Upper lobe of left lung (tissue), 6 donors: ENCODE measurements around the gene C9orf40. TPM values are rescaled to one million over a fixed set of nuclear protein-coding genes. Genes with fewer than 3 reads are reported as not detected.

Experiments used
- ATAC-seq, 2 donors: fragments of 200-7000 bp; cut with Tn5 transposase; one replicate each; pipeline ENCODE4 v1.9.1; 2022; ENCODE audit warnings: mild to moderate bottlenecking in 2 of 2, moderate library complexity in 2 of 2; ENCODE audit not compliant: low FRiP score in 2 of 2
- DNase-seq, 2 donors: peaks; one replicate each; pipeline ENCODE4 v3.0.0-alpha.2; 2019 to 2020
- H3K27ac ChIP-seq, 4 donors: fragments of 200-600 bp; sonication (generic); one replicate each; pipeline ENCODE4 v1.5.1; 2016 to 2019
- H3K27me3 ChIP-seq, 4 donors: fragments of 200-600 bp; sonication (generic); one replicate each; pipeline ENCODE4 v1.5.1; 2017 to 2019
- H3K36me3 ChIP-seq, 4 donors: fragments of 200-600 bp; sonication (generic); one replicate each; pipeline ENCODE4 v1.5.1; 2016 to 2019
- H3K4me1 ChIP-seq, 4 donors: fragments of 200-600 bp; sonication (generic); one replicate each; pipeline ENCODE4 v1.5.1; 2018 to 2019
- H3K4me3 ChIP-seq, 4 donors: fragments of 200-600 bp; sonication (generic); one replicate each; pipeline ENCODE4 v1.5.1; 2017 to 2019; ENCODE audit warnings: mild to moderate bottlenecking in 2 of 4, moderate library complexity in 1 of 4
- H3K9me3 ChIP-seq, 4 donors: fragments of 200-600 bp; sonication (generic); one replicate each; pipeline ENCODE4 v1.5.1; 2018 to 2019
- CTCF ChIP-seq, 6 experiments: fragments of 450-650 bp in 4 of 6; fragments of 200-600 bp in 2 of 6; sonication (generic) in 2 of 6; IDR thresholded peaks; one replicate each; pipeline ENCODE4 v1.5.1; 2016 to 2019; ENCODE audit warnings: antibody characterized with exemption in 6 of 6
- EP300 ChIP-seq, 4 donors: sonication (generic); formaldehyde crosslinking; IDR thresholded peaks; one replicate each; pipeline ENCODE4 v1.5.1; 2017; ENCODE audit warnings: antibody characterized with exemption in 4 of 4, control low read depth in 2 of 4
- POLR2A ChIP-seq, 4 donors: fragments of 450-650 bp; IDR thresholded peaks; one replicate each; pipeline ENCODE4 v1.5.1; 2016 to 2017; ENCODE audit warnings: antibody characterized with exemption in 4 of 4, mild to moderate bottlenecking in 2 of 4
- POLR2AphosphoS5 ChIP-seq, 2 donors: sonication (generic); formaldehyde crosslinking; IDR thresholded peaks; one replicate each; pipeline ENCODE4 v1.5.1; 2017; ENCODE audit warnings: antibody characterized with exemption in 2 of 2
- WGBS, 2 donors: methylation state at CpG; one replicate each; pipeline ENCODE4 v1.1.5; 2017 to 2018; 5-methylcytosine and 5-hydroxymethylcytosine counted together
- total RNA-seq, 6 donors: library from RNA; depleted of rRNA in 4 of 6; stranded (reverse); fragments of >200 nt in 4 of 6; gene quantifications; one replicate each; pipeline versions ENCODE4 v1.1.0 to v1.2.1, GENCODE V29; 2016 to 2021
- donor health status: DM: no; HTN: no; CAD: no; lungs with moderate emphysema.
- donor health status: DM: no; HTN: yes; CAD: no; lungs with severe emphysema.

C9orf40 gene
- total RNA-seq, 6 donors from 2014 or later, result 1.00 to 6.2 (median 2.0) TPM

GRCh38 chr9:74953235-74953751 is 581 bp upstream of the C9orf40 start:
- Histone ChIP-seq H3K4me3 (peak overlapping the region; percentile 58 to 99 (median 78)), H3K27me3 (no peaks in the 10 kb centered on the region), H3K27ac (peak overlapping the region; percentile 89 to 94 (median 92)), H3K4me1 (peaks cover 0 to 12% (median 5%) of the 10 kb centered on the region in 4 donors), H3K36me3 (no peaks in the 10 kb centered on the region), H3K9me3 (no peaks in the 10 kb centered on the region)
- ATAC-seq, result no peak
- TF ChIP-seq POLR2AphosphoS5 (IDR thresholded peaks at IDR 0.05) (no peak), POLR2A (IDR thresholded peaks at IDR 0.05) (no peak), CTCF (IDR thresholded peaks at IDR 0.05) (no peak), EP300 (IDR thresholded peaks at IDR 0.05) (no peak)
- no peak for DNase-seq
- 53 to 60% methylated on average over 7 to 8 of the region's 8 CpGs for WGBS, 2 donors

GRCh38 chr9:74951725-74952151 is 974 bp downstream of the C9orf40 start:
- Histone ChIP-seq H3K27ac (peak overlapping the region; percentile 89 to 94 (median 92)), H3K4me1 (peaks cover 0 to 12% (median 5%) of the 10 kb centered on the region in 4 donors), H3K9me3 (no peaks in the 10 kb centered on the region), H3K27me3 (no peaks in the 10 kb centered on the region), H3K36me3 (no peaks in the 10 kb centered on the region), H3K4me3 (peak overlapping the region; percentile 52 to 99 (median 78))
- ATAC-seq, result peak in 1 of 2 donors; percentile 60
- peak; percentile 59 to 90 for DNase-seq
- 0 to 1% methylated on average over 29 to 30 of the region's 30 CpGs for WGBS, 2 donors
- TF ChIP-seq CTCF (IDR thresholded peaks at IDR 0.05) (no peak), POLR2AphosphoS5 (IDR thresholded peaks at IDR 0.05) (no peak), POLR2A (IDR thresholded peaks at IDR 0.05) (no peak), EP300 (IDR thresholded peaks at IDR 0.05) (no peak)

GRCh38 chr9:74951107-74951720 is 1.5 kb downstream of the C9orf40 start:
- DNase-seq, result no peak
- Histone ChIP-seq H3K36me3 (no peaks in the 10 kb centered on the region), H3K4me3 (peak overlapping the region in 3 of 4 donors; percentile 73 to 99 (median 83)), H3K27me3 (no peaks in the 10 kb centered on the region), H3K9me3 (no peaks in the 10 kb centered on the region), H3K4me1 (peaks cover 0 to 12% (median 5%) of the 10 kb centered on the region in 4 donors), H3K27ac (peak overlapping the region in 3 of 4 donors; percentile 89 to 94 (median 91))
- WGBS, 2 donors, result 67 to 76% methylated on average over 21 of the region's 21 CpGs
- ATAC-seq, result no peak
- TF ChIP-seq CTCF (IDR thresholded peaks at IDR 0.05) (no peak), EP300 (IDR thresholded peaks at IDR 0.05) (no peak), POLR2AphosphoS5 (IDR thresholded peaks at IDR 0.05) (no peak), POLR2A (IDR thresholded peaks at IDR 0.05) (no peak)

GRCh38 chr9:74949859-74950855 is 2.6 kb downstream of the C9orf40 start:
- no peak overlapping the region for H3K27ac ChIP-seq
- no peaks in the 10 kb centered on the region for H3K27me3 ChIP-seq
- H3K4me3 ChIP-seq, result no peak overlapping the region
- H3K36me3 ChIP-seq, result no peaks in the 10 kb centered on the region
- ATAC-seq (no peak), DNase-seq (no peak)
- peaks cover 0 to 12% (median 5%) of the 10 kb centered on the region in 4 donors for H3K4me1 ChIP-seq
- H3K9me3 ChIP-seq, result no peaks in the 10 kb centered on the region
- TF ChIP-seq POLR2A (IDR thresholded peaks at IDR 0.05) (no peak), CTCF (IDR thresholded peaks at IDR 0.05) (no peak), POLR2AphosphoS5 (IDR thresholded peaks at IDR 0.05) (no peak), EP300 (IDR thresholded peaks at IDR 0.05) (no peak)
- 87 to 93% methylated on average over 10 of the region's 10 CpGs for WGBS, 2 donors
